GM19328 (cell line): ENCODE measurements around the gene MAJIN.
A peak's percentile ranks its signal among the peaks of the same experiment; 100 is the strongest.

Experiments
- ATAC-seq: cut with Tn5 transposase; IDR thresholded peaks from one replicate; pipeline ENCODE4 v1.9.1; 2021; ENCODE audit warnings: mild to moderate bottlenecking, moderate library complexity; ENCODE audit not compliant: unreplicated experiment

MAJIN gene

DNA sequence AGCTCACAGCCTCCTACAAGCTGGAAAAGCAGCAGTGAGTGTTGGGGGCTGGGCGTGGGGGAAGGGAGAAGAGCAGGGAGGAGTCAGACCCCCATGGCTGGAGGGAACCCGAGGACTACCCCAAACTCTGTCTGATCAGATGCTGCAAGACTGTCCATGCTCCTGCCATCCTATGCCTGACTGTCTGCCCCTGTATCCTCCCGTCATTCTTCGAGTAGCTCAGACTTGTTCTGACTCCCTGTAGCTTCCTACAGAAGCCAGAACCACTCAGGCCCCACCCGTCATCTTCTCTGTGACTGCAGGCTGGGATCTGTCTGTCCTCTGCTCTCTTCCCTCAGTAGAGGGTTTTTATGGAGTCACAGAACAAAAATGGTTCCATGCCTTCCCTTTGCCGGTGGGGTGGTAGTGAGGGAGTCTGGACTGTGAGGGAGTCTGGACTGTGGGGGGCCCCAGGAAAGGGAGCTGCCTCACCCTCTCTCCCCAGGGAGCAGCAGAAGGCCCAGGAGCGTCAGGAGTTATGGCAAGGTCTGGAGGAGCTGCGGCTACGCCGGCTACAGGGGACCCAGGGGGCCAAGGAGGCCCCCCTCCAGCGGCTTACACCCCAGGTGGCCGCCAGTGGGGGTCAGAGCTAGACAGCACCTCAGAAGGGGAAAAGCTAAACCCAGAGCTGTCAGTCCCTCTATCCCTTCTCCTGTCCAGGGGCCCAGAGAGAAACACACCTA, 38.5 kb downstream of the MAJIN start:
- no peak for ATAC-seq

DNA sequence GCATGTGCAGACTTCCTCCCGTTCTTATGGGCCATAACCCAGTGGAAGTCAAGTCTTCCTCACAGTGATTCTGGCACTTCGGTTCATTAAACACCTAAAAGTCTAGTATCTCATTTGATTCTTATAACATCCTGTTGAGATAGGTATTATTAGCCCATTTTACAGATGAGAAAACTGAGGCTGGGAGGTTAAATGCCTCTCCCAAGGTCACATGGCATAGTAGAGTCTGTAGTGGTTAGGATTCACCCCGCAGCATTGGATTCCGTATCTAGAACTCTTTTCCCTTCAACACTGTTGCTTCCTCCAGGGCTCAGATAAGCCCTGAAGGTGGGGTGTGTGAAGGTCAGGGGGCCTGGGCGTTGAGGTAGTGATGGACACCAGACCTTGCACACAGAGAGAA, 39.6 kb downstream of the MAJIN start:
- ATAC-seq = no peak

DNA sequence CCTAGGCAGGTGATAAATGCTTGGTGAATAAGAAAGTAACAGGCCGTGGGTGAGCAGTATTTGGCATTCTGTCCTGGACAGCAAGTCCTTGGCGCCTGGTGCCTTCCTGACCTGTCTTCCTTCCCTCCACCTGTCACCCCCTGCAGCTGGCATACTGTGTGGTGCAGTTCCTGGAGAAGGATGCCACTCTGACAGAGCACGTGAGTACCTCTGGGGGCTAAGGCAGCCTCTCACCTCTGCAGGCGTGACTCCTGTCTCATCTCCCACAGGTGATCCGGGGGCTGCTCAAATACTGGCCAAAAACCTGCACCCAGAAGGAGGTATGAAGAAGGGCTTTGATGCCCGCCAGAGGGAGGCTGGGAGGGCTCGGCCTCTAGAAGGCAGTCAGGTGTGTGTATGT, 40.6 kb downstream of the MAJIN start:
- no peak for ATAC-seq

DNA sequence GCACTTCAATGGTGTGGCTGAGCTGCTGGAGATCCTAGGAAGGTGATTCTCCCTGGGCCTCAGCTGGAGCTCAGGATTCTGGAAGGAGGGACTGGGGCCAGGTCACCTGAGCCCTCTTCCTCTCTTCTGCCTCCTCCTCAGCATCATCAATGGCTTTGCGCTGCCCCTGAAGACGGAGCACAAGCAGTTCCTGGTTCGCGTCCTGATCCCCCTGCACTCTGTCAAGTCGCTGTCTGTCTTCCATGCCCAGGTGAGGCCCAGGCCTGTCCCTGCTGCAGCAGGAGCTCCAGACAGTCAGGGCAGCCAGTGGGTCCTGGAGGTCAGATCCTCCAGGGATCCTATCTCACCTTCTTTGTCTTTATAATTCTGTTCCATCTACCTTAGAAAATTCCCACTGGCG, 41.6 kb downstream of the MAJIN start:
- ATAC-seq = no peak

DNA sequence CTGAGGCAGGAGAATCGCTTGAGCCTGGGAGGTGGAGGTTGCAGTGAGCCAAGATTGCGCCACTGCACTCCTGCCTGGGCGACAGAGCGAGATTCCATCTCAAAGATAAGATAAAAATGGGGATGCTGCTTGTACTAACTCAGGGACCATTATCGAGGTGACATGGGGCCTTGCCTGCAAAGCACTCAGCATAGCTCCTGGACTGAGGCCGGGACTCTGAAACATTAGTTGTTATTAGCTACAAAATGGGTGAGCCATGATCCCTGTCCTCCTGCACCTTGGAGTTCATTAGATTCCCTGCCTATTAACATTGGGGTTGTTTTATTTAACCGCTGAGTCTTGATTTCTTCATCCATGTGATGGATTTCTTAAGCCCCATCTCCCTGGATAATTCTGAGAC, 42.3 kb downstream of the MAJIN start:
- ATAC-seq = no peak

DNA sequence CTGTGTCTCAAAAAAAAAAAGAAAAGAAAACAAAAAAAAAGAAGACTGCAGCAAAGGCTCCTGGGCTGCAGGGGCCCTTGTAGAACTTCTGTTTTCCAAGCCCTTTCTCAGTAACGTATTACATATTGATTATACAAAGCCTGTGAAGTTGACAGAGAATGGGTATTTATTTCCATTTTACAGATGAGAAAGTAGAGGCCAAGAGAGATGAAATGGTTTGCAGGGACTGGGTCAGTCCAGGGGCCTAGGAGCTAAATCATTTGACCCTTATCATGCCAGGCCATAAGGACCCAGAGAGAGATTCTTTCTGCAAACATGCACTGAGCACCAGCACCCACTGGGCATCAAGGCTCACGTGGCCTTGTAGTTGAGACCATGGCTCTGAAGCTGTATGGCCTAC, 43.0 kb downstream of the MAJIN start:
- ATAC-seq = no peak

DNA sequence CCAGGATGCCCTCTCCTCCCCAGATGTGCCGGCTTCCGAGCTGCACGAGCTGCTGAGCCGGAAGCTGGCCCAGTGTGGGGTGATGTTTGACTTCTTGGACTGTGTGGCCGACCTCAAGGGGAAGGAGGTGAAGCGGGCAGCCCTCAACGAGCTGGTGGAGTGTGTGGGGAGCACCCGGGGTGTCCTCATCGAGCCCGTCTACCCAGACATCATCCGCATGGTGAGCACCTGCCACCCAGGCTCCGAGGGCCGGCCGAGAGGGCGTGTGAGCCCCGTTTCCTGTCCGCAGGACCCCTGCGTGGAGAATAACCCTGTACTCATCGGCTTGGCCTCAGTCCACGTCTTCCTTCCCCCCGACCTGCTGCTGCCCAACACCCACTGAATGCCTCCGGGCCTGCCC, 45.2 kb downstream of the MAJIN start:
- no peak for ATAC-seq

DNA sequence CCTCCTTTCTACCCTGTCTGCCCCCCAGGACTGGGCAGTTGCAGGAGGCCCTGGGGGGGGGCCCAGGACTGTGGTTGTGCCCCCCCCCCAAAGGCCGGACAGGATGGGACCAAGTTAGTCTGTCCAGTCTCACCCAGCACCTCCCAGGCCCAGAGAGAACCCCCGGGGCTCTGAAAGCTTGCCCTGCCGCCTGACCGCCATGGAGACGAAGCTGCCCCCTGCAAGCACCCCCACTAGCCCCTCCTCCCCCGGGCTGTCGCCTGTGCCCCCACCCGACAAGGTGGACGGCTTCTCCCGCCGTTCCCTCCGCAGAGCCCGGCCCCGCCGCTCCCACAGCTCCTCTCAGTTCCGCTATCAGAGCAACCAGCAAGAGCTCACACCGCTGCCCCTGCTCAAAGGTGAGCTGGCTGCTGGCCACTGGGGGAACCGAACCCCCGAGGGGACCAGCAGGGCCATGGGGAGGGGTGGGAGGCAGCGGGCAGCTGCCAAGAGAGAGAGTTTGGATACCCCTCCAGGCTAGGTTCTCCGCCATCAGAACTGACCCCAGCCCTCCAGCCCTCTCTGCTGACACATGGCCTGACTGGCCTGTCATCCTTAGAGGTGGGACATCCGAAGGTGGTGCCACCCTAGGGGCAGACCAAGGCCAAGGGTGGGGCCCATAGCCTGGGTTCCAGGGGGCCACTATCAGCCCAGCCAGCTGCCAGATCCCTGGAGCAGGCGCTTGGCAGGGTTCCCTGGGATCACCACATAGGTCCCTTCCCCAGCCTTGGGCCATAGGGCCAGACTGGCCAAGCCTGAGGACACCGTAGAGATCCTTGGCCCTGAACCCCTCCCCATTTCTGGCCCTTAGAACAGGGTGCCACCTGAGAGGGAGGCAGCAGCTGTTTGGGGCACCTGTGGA, 46.1 kb downstream of the MAJIN start:
- no peak for ATAC-seq

DNA sequence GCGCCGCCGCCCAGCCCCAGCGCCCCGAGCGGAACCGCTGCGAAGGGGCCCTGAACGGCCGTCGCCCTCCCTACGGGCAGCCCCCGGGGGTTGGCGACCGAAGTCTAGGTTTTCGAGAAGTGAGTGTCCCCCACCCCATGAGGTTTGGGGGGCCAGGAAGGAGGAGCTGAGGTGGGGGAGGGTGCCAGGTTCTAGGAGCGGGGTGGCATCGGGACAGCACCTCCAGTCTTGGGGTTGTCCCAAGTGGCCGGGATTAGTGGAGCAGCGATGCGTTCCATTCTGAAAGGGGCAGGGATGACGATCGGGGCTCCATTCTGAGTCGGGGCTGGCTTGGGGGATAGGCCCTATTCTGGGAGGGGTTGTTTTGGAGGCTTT, 47.0 kb downstream of the MAJIN start:
- ATAC-seq = no peak

DNA sequence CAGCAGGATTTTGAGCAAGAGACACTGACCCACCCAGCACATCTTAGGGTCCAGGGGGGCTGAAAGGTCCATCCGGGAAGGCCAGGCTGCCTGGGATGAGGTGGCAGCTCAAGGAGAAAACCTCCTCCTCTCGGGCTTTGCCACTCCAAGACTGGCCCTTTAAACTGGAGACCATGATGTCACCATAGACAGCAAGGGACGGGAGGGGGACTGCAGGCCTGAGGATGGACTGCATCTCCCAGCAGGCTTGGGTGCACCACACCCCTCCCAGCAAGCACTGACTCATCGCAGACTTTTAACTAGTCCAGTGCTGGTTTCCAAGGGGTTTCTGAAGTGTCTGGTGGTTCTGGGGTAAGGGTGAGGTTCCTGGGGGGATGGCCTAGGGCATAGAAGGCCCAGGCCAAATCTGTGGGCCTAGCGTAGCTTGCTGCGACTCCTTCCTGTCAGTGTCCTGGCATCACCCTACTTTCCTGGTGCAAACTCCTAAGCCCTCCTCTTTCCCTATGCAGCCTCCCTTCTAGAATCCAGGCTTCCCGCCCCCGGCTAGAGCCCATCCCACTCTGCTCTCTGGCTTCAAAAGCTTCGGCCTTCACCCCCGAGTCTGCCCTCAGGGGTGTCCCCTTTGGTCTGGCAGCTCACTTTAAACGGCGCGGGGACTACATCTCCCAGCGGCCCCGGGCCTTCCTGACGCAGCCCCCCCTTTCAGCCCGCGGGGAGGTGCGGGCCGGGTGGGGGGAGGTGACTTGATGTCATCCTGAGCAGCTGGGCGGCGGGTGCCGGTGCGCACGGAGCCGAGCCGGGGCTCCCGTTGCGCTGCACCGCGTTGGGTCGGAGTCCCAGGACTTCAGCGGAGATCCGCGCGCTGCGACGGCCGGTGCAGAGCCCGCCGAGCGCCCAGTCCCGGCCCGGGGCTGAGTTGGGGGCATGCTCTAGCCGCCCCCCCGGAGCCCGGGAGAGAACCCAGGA, 47.7 kb downstream of the MAJIN start, which contains the start of gene PPP2R5B:
Gene PPP2R5B (plus strand): TSS at position 746 of the 966 bp plus-strand sequence. CDS start 1,046 bp downstream, outside the sequence.
- peak; percentile 82 for ATAC-seq

DNA sequence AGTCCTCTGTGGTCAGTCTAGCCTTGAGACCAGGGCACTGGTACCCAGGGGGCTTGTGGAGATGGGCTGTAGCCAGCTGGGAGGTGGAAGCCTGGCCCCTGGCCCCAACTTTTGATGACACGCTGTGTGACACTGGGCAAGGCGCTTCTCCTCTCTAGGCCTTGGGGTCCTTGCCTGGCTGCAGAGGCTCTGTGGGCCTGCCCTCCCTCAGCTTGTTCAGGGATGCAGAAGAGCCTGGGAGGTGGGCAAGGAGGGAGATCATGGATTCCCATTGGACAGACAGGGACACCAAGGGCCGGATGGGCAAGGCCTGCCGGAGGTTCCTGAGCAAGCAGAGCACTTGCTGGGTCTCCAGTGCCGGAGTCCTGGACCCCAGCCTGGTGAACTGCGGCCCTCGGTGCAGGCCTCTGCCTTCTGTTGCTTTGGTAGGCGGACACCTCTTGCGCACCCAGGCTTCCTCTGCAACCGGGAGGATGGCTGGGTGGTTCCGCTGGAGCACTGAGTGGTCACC, 48.7 kb downstream of the MAJIN start:
- no peak for ATAC-seq

DNA sequence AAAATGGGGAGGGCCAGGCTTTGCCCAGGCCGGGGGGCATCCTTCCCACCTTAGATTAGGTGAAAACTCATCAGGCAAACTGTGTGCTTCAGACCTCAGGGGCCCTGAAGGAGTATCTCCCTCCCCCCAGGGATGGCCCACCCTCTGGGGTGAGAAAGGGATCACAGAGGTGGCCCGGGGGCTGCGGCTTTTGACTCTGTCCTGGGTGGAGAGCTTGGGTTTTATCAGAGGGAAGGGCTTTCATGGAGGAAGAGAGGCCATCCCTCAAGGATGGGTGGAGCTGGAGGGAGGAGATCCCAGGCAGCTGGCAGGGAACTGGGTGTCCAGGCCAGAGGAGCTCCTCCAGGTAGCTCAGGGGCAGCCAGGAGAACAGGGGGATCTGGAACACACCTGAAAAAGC, 50.5 kb downstream of the MAJIN start:
- ATAC-seq = no peak

DNA sequence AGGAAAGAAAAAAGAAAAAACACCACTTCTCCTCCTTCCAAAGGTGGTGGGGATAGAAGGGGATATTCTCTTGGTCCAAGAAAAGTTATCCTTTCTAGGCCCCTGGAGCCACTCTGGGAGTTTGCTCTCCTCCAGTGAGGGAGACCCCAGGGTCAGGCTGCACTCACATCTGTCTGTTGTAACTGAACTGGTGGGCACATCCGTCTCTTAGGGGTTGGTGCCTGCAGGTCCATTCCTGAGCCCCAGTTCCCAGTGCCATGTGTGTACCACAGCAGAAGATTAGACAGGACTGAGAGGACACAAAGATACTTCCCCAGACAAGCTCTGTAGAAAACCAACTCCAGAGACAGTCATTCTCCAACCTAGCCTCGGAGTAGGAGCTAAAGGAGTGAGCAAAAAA, 51.8 kb downstream of the MAJIN start:
- no peak for ATAC-seq

DNA sequence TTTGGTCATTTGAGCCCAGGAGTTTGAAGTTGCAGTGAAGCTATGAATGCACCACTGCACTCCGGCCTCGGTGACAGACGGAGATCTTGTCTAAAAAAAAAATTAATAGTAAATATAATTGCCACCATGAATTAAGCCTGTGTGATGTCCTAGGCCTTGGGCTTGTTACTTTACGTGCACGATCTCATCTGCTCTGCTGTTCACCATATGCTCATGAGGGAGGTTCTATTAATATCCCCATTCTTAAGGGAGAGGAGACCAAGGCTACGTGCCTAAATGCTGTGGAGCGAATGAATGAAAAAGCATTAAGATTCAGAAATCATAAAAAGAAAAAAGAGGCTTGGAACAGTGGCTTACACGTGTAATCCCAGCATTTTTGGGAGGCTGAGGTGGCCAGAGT, 52.3 kb downstream of the MAJIN start:
- no peak for ATAC-seq

DNA sequence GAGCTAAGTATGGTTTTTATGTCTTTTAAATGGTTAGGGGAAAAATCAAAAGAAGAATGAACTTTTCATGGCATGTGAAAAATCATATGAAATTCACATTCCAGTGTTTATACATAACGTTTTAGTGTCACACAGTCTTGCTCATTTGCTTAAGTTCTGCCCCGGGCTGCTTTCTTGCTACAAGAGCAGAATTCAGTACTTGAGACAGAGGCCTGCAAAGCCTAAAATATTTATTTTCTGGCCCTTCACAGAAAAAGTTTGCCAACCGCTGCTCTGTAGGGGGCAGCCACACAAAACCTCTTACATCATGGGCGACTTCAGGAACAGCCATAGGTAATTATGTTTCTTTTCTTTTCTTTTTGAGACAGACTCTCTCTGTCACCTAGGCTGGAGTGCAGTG, 53.9 kb downstream of the MAJIN start:
- no peak for ATAC-seq

DNA sequence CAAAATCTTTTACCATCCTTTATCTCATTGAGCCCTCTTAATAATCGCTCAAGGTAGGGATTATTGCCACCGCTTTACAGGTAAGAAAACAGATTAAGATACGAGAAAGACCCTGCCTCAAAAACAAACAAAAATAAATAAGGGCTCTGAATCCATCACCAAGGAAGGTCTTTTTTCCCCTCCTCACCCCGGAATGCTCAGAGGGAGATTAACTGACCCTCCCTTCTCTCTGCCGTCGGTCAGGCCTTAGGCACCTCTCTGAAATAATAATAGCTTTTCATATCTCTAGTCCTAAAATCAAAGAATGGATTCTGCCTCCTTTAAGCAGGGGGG, 54.3 kb downstream of the MAJIN start:
- no peak for ATAC-seq

DNA sequence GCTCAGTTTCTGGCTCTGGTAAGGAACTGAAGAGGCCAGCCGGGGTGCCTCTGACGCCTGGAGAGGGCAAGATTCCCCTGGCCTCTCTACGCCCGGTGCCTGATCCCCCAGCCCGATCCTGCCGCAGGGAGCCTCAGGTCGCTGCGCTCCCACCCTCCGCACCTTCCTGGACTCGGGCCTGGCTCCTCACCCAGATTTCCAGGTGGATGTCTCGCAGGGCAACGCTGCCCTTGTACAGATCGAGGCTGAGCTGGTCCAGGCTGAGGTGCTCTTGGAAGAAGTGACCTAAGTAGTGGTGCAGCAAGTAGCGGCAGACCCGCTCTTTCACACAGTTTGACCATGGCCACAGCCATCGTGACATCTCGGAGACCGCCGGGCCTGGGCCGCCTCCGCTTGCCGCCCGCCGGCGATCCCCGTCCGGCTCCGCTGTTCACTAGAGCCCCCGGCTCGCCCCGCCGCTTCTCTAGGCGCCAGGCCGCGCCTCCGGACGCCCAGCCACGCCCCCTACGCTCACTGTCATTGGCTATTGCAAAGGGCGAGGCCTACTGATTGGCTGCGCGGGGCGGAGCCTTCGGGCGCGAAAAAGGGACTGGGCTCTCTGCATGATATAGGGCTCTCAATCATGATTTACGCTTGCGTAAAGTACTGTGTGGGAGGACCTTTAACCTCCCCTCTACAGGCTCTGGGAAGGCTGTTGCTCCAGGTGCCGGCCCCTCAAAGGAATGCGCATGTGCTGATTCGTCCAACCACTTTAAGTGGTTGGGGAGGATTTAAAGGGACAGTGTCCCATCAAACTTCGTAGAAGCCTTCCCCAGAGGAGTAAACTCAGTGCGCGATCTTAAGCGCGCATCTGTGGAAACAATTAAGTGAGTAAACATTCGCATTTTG, 54.9 kb downstream of the MAJIN start, which contains the start of gene ATG2A:
Gene ATG2A (minus strand): TSS at position 435 of the 888 bp plus-strand sequence. CDS start 74 bp downstream, at position 361.
- ATAC-seq = peak; percentile 93

DNA sequence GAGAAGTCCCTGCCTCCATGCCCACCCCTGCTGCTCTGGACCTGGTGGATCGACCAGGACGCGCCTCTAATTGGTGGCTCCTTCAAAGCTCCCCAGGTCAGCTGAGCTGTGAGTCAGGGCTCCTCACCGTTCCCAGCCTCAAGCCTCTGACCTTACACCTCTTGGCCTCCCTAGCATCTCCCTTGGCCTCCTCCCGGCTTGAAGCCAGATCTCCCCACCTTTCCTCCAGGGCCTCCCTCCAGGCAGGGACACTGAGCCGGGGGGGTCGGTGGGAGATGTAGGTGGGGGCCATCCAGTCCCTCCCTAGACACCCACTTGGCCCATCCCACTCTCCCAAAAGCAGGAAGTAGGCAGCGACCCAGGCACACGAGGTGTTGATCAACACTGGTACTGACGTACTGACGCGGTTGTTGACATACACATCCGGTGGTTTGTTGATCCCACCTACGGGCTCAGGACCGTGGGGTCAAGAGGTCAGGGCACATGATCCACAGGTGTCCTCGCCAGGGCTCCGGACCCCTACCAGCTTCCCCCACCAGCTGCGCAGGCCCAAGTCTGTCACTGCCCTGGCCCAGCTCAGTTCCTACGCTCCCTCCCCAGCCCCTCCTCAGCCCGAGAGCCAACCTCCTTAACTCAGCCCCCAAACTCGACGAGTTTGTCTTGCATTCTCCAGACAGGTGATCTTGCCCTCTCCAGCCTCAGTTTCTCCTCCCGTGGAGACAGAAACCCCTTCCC, 55.7 kb downstream of the MAJIN start:
- ATAC-seq = no peak

DNA sequence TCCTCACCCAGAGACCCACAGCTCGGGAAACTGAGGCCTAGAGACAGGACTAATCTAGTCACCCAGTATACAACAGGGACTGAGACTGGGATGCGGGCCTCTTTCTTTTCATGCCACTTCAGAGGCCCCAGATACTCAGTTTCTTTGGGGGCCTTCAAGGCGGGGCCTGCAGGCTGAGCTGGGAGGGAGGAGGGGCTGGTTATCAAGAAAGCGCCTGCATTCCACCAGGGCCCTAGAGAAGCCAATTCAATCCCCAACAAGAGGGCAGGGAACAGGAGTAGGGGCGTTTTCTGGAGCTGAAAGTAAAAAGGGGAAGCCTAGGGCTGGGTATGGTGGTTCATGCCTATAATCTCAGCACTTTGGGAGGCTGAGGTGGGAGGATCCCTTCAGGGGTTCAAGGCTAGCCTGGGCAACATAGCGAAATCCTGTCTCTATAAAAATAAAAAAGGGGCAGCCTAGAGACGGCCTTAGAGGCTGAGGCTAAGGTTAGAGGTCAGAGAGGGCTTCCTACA, 56.5 kb downstream of the MAJIN start:
- ATAC-seq = no peak
